Measurements from ENCODE around the gene CBX2.

- TF ChIP-seq EZH2phosphoT487 (IDR thresholded peaks at IDR 0.05; ENCODE audit: insufficient read depth, low read depth) = no peak
- TF ChIP-seq EZH2 (IDR thresholded peaks at IDR 0.05; ENCODE audit: insufficient read depth, poor library complexity, severe bottlenecking) = no peak
Observed at GRCh38 chr17:79783891-79784290, 5.9 kb downstream of the CBX2 start.

Data from GM23248 (cell line).